ENCODE results near the gene RFLNA. TPM values are rescaled to one million over a fixed set of nuclear protein-coding genes. Genes with fewer than 3 reads are reported as not detected.

RFLNA gene
- total and polyA plus RNA-seq, 2 experiments from 2014 or later, result 3.9 to 20.4 TPM

GRCh38 chr12:124311292-124312109 is 16.6 kb downstream of the RFLNA start (continued):
- TF ChIP-seq ZNF462 (CRISPR knock-in tag; IDR thresholded peaks at IDR 0.05), result no peak

GRCh38 chr12:124312601-124313000 is 17.7 kb downstream of the RFLNA start:
- H2AFZ ChIP-seq, result no peak overlapping the region
- DNase-seq (ENCODE audit: low spot score) (no peak), ATAC-seq (no peak)
- peaks cover 17% of the 10 kb centered on the region for H3K27me3 Mint-ChIP-seq (ENCODE audit: insufficient read depth, low read depth, poor library complexity)
- no peaks in the 10 kb centered on the region for H3F3A ChIP-seq (replicated peaks; ENCODE audit: low read depth)
- no peaks in the 10 kb centered on the region; the same call in 1 of the 2 replicates for H3K36me3 ChIP-seq (ENCODE audit: insufficient read depth)
- H3K36me3 Mint-ChIP-seq (ENCODE audit: low read depth), result peaks cover 19% of the 10 kb centered on the region
- H3K9me3 Mint-ChIP-seq, result no peaks in the 10 kb centered on the region
- H3K79me2 ChIP-seq (replicated peaks; ENCODE audit: insufficient read depth), result no peaks in the 10 kb centered on the region; the same call in 1 of the 2 replicates
- H3K4me2 ChIP-seq, result no peak overlapping the region
- no peaks in the 10 kb centered on the region for H4K20me1 ChIP-seq (replicated peaks; ENCODE audit: insufficient read depth)
- H3K27me3 ChIP-seq (ENCODE audit: insufficient read depth), result no peaks in the 10 kb centered on the region
- 0 out of 2 replicates have a peak, but pooled peaks cover 4% of the 10 kb centered on the region for H3K4me1 ChIP-seq (ENCODE audit: insufficient read depth)
- H3K27ac Mint-ChIP-seq, result no peak overlapping the region
- H3K4me3 ChIP-seq, result no peak overlapping the region
- peaks cover 16% of the 10 kb centered on the region for H3K4me1 Mint-ChIP-seq
- H3K9me2 ChIP-seq (ENCODE audit: insufficient read depth), result no peaks in the 10 kb centered on the region
- H3K27ac ChIP-seq (ENCODE audit: low read depth), result no peak overlapping the region
- H3K4me3 Mint-ChIP-seq, result no peak overlapping the region
- TF ChIP-seq EZH2 (IDR thresholded peaks at IDR 0.05; ENCODE audit: low read depth, unreplicated experiment), result no peak
- no peak for TF ChIP-seq EZH2phosphoT487 (IDR thresholded peaks at IDR 0.05; ENCODE audit: unreplicated experiment)
- TF ChIP-seq, protein P1, sequence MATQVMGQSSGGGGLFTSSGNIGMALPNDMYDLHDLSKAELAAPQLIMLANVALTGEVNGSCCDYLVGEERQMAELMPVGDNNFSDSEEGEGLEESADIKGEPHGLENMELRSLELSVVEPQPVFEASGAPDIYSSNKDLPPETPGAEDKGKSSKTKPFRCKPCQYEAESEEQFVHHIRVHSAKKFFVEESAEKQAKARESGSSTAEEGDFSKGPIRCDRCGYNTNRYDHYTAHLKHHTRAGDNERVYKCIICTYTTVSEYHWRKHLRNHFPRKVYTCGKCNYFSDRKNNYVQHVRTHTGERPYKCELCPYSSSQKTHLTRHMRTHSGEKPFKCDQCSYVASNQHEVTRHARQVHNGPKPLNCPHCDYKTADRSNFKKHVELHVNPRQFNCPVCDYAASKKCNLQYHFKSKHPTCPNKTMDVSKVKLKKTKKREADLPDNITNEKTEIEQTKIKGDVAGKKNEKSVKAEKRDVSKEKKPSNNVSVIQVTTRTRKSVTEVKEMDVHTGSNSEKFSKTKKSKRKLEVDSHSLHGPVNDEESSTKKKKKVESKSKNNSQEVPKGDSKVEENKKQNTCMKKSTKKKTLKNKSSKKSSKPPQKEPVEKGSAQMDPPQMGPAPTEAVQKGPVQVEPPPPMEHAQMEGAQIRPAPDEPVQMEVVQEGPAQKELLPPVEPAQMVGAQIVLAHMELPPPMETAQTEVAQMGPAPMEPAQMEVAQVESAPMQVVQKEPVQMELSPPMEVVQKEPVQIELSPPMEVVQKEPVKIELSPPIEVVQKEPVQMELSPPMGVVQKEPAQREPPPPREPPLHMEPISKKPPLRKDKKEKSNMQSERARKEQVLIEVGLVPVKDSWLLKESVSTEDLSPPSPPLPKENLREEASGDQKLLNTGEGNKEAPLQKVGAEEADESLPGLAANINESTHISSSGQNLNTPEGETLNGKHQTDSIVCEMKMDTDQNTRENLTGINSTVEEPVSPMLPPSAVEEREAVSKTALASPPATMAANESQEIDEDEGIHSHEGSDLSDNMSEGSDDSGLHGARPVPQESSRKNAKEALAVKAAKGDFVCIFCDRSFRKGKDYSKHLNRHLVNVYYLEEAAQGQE (IDR thresholded peaks at IDR 0.05; ENCODE audit: unreplicated experiment), result no peak
- TF ChIP-seq ZNF114 (CRISPR knock-in tag; IDR thresholded peaks at IDR 0.05), result no peak
- TF ChIP-seq STAT1 (IDR thresholded peaks at IDR 0.05; ENCODE audit: unreplicated experiment), result no peak

All from GM23338 (cell line).